GM19043 (cell line): ENCODE data around the gene ZNF335.
"Not testable (repeated sequence)": the region's sequence is repeated elsewhere in the genome, so short reads cannot be mapped to it uniquely, and the experiment has no call there.

Source experiments
- ATAC-seq: cut with Tn5 transposase; IDR thresholded peaks from one replicate; pipeline ENCODE4 v1.9.1; 2021; ENCODE audit warnings: low read depth; ENCODE audit not compliant: unreplicated experiment

ZNF335 gene

DNA sequence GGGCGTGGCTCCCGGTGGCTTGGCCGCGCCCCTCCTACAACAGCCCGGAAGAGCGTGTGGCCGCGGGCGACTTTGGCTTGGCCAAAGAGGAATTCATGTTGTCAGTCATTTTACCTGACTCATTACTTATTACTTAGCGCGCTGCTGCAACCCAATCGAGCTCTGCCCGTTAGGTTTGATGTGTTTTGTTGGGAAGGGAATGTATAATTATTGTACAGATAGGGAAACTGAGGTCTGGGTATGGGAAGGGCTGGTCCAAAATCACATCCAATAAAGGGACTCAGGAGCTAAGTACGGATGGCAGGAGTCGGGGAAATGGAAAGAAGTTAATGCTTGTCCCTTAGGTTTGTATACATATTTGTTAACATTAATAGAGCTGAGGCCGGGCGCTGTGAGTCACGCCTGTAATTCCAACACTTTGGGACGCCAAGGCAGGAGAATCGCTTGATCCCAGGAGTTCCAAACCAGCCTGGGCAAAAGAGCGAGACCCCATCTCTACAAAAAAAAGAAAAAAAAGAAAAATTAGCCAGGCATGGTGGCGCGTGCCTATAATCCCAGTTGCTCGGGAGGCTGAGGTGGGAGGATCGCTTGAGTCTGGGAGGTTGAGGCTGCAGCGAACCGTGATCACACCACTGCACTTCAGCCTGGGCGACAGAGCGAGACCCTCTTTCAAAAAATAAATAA lies 639 bp upstream of the ZNF335 start:
- ATAC-seq: peak; percentile 80

- ATAC-seq: no peak
These were observed 653 bp downstream of the ZNF335 start for GRCh38 chr20:45971425-45971674.

DNA sequence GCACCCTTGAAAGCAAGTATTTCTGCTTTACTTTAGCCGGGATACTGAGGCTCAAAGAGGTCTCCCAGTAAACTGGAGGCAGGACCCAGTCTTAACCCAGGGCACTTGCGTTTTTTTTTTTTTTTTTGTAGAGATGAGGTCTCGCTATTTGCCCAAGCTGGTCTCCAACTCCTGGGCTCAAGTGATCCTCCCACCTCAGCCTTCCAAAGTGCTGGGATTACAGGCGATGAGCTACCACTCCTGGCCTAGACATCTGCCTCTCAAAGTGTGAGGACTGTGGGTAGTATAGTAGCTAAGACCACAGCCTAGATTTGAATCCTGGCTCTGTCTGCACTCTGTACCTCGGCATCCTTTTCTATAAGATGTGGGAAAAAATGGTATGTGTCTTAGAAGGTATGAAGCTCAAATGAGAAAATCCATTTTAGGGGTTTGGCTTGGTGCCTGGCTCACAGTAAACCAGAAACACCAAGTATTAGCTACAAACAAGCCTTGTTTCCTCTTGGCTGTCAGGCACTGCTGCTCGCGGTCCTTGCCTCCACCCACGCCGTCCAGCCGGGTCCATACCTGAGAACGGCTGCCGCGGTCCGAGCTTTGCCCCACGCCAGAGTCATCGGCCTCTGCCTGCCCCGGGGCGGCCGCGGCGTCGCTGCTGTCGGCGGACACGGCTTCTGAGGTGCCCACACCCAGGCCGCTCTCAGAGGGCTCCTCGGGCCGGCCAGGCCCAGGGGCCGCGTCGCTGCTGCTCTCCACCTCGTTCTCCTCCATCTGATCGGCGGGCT lies 1.2 kb downstream of the ZNF335 start:
- ATAC-seq: peak; percentile 10

GRCh38 chr20:45969712-45970634 lies 2.0 kb downstream of the ZNF335 start:
- ATAC-seq: no peak

DNA sequence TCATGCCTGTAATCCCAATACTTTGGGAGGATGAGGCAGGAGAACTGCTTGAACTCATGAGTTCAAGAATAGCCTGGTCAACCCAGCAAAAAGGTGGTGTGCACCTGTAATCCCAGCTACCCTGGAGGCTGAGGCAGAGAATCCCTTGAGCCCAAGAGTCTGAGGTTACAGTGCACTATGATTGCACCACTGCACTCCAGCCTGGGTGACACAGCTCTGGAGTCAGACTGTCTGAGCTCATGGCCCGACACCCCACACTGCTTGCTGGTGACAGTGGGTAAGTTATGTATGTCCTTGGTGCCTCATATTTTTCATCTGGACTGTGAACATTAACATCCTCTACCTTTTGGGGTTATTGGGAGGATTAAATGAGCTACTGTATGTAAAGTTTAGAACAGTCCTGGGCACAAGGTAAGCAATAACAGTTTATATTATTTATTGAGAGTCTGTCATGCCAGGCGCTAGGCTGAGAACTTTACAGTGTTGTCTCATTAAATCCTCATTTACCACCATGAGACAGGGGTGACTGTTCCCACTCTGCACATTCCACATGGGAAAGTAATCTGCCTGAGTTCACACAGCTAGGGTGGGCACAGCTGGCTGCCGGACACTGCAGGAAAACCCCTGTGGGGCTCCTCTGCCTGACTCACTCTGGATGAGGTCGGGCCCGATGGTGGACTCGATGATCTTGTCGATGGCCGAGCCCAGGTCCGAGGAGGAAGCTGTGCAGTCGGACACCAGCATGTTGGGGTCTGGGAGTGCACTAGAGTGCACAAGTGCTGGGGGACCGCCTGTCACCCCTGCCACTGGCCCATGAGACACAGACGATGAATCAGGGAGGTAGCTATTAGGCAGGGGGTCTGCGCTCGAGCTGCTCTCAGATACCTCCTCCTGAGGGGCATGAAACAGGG lies 2.9 kb downstream of the ZNF335 start:
- ATAC-seq: no peak

DNA sequence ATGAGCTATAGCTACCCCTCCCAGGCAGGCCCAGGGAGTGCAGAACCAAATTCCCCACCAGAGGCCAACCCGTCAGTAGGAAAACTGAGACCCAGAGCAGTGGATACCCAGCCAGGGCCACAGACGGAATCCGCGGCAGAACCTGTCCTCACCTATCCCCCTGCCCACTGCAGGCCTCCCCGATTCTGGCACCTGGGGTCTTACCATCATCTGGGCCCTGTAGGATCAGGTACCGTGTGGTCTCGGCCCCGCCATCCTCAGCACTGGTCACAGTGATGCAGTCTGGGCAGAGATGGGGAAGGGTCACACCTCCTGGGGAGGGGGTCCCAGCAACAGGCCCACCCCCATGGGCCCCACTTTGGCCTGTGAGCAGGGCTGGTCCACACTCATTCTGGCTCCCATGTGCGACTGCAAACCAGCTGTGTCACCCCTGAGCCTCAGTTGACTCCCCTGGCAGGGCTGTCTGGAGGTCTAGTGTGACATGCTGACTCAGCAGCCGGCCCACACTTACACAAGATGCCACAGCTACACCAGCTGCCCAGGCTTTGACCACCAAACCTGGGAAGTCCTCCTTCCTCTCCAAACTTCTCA lies 3.8 kb downstream of the ZNF335 start:
- ATAC-seq: no peak

- no peak for ATAC-seq
These were observed 4.4 kb downstream of the ZNF335 start for GRCh38 chr20:45967551-45968080.

GRCh38 chr20:45965169-45966002 lies 6.6 kb downstream of the ZNF335 start:
- ATAC-seq: no peak

GRCh38 chr20:45964006-45964400 lies 8.0 kb downstream of the ZNF335 start:
- ATAC-seq: no peak

DNA sequence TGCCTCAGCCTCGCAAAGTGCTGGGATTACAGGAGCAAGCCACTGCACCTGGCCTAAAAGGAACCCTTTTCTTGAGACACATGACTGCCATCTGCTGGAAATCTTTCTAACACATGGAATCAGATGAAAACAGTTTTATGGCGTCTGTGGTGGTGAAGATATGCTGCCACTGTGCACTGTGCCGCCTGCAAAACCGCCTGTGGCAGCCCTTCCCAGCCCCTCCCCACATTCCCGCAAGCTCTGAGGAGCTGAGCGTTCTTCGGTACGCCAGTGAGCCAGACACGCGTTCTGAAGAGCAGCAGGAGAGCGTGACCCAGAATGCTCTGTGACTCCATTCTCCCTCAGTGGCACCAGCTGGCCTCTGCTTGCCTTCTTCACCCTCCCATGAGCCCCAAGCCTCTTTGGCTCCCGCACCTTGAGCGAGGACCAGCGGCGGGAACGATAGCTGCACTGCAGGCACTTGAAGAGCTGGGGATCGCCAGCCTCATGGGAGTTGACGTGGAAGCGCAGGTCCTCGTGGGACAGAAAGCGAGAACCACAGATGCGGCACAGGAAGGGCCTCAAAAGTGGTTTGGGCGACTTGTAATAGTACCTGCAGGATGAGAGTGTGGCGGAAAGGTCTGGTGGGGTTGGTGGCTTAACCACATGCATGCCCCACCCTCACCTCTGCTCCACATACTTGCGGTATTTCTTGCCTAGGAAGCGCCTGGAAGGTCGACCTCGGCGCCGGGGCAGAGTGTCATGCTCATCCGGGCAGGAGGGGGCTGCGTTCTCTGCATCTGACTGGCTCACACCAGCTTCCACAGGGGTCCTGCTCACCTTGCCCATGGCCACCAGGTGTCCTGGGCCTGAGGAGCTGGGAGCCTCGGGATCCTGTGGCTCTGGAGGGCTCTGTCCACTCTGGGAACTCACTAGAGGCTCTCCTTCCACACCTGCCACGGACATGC lies 8.7 kb downstream of the ZNF335 start:
- ATAC-seq: no peak

DNA sequence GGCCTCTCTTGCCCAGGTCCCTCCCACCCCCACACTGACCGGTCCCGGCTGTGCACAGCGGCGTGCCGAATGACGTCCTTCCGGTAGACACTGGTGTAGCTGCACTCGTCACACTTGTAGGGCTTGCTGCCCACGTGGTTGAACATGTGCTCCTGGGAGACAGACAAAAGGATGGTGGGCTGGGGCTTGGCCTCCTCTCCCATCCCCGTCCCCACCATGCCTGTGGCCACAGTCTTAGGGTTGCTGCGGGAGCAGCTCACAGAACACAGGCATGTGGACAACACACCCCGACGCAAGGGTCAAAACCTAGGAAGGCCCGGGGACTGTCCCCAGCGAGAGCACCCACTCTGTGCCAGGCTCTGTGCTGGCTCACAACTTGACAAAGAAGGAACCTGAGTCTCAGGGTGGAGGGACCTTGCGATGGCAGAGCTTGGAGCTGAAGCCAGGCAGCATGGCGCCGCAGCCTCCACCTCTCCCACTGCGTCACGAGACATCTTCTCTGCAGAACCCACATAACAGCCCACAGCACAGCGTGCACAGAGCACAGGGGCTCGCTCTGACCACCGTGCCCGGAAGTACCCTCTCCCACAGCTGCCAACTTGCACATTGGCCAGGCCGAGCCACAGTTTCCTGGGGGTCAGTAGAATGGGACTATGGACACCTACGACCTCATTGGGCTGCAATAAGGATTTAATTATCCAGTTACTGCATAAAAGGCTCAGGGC lies 9.8 kb downstream of the ZNF335 start:
- no peak for ATAC-seq

- no peak for ATAC-seq
These were observed 11.9 kb downstream of the ZNF335 start for GRCh38 chr20:45959956-45960630.

- ATAC-seq: no peak
These were observed 12.9 kb downstream of the ZNF335 start for GRCh38 chr20:45959126-45959525.

GRCh38 chr20:45958593-45958992 lies 13.4 kb downstream of the ZNF335 start:
- ATAC-seq: no peak

DNA sequence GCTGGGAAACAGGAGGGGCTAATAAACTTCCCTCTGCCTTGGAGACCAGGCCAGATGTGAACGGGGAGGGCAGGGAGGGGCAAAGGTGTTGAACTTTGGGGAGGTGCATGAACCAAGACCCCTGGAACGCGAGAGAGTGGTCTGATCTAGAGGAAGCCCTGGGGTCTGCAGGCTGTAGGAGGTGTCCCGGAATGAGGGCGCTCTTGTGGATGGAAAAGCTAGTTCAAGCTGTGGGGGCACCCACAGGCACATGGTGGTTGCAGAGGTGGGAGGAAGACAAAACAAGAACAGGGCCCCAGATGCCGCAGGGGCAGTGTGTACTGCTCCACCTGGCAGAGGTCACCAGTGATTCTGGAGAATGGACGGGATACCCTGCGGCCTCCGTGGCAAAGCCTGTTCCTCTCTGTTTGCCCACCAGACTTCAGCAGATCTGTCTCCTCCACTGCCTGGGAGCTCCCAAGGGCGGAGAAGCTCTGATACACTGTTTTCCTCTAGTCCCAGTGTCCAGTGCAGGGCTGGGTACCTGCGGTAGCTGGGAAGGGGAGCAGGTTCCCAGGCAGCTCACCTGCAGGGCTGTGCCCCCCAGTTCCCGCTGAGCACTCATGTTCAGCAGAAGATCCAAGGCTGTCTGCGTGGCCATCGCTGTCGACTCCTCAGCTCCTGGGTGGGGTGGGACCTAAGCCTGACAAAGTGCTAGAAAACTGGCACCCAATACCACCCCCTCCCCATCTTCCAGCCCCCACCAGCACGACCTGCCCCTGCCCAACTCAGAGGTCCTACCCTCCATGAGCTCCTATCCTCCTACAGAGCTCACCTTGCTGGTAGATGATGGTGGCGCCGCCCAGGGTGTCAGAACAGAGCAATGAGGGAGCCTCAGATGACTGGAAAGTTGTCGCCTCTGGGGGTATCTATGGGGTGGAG lies 14.7 kb downstream of the ZNF335 start:
- ATAC-seq: no peak

DNA sequence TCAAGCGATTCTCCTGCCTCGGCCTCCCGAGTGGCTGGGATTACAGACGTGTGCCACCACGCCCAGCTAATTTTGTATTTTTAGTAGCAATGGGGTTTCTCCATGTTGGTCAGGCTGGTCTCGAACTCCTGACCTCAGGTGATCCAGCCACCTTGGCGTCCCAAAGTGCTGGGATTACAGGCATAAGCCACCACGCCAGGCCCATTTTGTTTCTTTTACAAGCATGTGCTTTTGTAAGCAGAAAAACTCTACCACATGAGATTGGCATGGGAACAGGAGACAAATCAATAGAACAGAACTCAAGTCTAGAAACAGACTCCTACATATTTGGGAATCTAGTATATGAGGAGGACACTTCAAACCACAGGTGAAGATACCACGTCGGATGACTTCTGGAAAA lies 15.7 kb downstream of the ZNF335 start:
- ATAC-seq: not testable (repeated sequence)
